VCaP (cell line): ENCODE results near the gene COX6B1.
A peak's percentile ranks its signal among the peaks of the same experiment; 100 is the strongest.

ENCODE experiments used
- H3K27ac ChIP-seq: fragments of 450-650 bp; 2 replicates; pipeline ENCODE4 v1.5.1; 2017
- TF ChIP-seq, protein P1 (sequence below): fragments of 450-650 bp; conservative IDR thresholded peaks from 2 replicates; pipeline ENCODE4 v1.5.1; 2017; ENCODE audit warnings: mild to moderate bottlenecking, moderate library complexity

The COX6B1 gene

DNA sequence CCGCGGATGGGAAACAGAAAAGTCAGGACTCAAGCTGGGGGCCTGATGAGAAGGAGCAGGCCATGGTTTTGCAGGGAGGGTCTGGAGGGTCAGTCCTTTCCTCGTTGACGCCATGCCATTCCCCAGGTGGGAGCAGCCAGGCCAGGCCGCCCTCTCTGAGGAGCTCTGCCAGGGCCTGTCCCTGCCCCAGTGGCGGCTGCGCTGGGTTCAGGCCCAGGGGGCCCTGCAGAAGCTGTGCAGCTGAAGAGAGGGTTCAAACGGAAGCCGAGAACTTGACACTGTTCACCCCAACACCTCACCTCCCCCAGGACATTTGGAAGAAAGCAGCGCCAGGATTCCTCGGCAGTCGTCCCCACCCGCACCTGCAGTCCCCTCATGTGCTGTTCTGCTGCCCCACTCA, 25.4 kb upstream of the COX6B1 start:
- no peak overlapping the region for H3K27ac ChIP-seq
- TF ChIP-seq, protein P1, sequence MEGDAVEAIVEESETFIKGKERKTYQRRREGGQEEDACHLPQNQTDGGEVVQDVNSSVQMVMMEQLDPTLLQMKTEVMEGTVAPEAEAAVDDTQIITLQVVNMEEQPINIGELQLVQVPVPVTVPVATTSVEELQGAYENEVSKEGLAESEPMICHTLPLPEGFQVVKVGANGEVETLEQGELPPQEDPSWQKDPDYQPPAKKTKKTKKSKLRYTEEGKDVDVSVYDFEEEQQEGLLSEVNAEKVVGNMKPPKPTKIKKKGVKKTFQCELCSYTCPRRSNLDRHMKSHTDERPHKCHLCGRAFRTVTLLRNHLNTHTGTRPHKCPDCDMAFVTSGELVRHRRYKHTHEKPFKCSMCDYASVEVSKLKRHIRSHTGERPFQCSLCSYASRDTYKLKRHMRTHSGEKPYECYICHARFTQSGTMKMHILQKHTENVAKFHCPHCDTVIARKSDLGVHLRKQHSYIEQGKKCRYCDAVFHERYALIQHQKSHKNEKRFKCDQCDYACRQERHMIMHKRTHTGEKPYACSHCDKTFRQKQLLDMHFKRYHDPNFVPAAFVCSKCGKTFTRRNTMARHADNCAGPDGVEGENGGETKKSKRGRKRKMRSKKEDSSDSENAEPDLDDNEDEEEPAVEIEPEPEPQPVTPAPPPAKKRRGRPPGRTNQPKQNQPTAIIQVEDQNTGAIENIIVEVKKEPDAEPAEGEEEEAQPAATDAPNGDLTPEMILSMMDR, result no peak

DNA sequence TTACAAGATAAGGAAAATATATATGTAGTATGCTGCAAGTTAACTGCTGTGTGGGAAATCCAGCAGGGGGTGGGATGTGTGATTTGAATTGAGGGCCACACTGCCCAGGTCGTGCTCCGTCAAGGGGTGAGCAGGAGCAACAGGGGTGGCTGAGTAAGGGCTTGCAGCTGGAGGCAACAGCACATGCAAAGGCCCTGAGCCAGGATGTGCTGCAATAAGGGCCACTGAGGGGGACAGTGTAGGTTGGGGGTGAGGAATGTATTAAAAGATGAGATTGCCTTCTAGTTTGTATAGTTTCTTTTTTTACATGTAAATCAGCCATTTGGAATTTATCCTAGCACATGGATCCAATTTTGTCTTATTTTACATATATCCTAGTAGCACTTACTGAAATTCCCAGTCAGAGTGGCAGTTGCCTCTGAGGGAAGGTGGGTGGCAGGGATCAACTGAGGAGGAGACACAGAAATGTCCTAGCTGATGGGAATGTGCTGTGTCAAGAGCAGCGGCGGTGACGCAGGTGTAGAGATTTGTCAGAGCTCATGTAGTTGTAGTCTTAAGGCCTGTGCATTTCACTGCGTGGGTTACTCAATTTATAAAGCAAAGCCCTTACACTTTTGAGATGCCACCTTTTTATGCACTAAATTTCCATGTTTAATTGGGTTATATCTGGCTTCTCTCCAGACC, 24.7 kb upstream of the COX6B1 start:
- H3K27ac ChIP-seq, result no peak overlapping the region

DNA sequence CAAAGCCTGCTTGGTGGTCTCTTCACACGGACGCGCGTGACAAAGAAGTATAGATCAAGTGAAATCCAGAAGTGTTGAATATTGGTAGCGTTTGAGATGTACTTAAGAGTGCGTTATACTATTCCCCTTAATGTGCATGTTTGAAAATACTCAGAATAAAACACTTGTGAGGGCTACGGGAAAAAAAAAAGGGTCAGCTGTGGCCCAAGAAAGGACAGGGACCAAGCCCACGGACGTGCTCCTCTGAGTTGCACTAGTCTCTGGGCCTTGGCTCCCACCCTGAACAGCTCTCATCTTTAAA, 19.9 kb upstream of the COX6B1 start:
- peak overlapping the region; percentile 80 for H3K27ac ChIP-seq
- TF ChIP-seq, protein P1, result no peak

More for the DNA sequence above, 24.7 kb upstream of the COX6B1 start:
- TF ChIP-seq, protein P1, result no peak

DNA sequence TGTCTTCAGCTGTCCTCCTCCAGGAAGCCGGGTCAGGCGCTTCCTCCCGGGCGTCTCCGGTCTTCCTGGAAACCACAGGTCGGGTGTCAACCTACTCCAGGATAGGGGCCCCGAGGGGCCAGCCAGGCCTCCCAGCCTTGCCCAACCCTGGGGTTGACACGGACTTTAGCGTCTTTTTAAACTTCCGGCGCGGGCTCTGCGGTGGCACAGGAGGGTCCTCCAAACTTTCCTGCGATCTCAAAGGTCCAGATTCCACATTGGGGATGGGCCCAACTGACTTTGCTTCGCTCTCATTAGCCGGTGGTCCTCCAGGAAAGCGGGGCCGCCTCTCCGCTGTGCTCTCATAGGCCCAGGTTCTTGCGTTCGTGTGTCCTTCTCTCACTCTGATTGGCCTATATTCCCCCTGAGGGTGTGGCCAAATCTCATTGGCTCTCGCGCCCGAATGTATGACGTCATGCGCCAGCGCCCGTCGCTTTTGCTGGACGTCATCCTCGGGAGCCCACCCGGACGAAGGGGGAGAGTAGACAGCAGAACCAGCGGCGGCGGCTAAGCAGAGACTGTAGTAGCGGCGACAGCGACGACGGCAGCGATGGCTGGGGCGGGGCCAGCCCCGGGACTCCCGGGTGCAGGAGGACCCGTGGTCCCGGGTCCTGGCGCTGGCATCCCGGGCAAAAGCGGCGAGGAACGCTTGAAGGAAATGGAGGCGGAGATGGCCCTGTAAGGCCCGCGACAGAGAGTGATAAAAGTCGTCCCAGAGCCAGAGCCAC, 19.4 kb upstream of the COX6B1 start, which contains the start of gene RBM42:
RBM42 (plus strand) TSS at position 472 of the 767 bp plus-strand sequence; CDS start at position 590, 118 bp downstream.
- TF ChIP-seq, protein P1, result no peak
- peak within 1 kb of the TSS; percentile 80 for H3K27ac ChIP-seq

DNA sequence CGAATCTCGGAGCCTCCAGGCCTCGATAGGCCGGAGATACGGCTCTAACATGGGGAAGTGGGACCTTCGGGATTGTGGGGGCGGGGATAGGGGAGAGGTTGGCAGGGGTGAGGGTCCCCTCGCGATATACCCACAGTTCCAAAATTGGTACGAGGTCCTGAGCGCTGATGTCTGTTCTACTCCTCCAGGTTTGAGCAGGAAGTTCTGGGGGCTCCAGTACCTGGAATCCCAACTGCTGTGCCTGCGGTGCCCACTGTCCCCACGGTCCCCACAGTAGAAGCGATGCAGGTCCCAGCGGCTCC, 18.8 kb upstream of the COX6B1 start:
- peak overlapping the region; percentile 80 for H3K27ac ChIP-seq
- TF ChIP-seq, protein P1, result no peak

DNA sequence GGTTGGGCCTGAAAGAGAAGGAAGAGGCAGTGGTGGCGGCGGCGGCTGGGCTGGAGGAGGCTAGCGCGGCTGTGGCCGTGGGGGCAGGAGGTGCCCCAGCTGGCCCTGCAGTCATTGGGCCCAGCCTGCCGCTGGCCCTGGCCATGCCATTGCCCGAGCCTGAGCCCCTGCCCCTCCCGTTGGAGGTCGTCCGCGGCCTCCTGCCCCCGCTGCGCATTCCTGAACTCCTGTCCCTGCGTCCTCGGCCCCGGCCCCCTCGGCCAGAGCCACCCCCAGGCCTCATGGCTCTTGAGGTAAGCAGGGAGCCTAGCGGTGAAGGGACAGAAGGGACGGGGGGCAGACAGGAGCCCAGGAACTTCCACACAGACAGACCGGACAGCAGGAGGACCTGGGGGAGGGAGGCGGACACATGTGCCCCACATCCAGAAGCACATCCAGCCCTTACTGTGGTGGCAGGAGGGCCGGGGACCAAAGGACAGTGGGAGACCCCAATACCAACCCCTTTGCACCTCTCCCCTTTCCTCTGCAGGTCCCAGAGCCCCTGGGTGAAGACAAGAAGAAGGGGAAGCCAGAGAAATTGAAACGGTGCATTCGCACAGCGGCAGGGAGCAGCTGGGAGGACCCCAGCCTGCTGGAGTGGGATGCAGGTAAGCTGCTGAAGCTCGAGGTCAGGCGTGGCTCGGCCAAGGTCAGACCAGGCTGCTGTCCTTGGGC, 14.2 kb upstream of the COX6B1 start:
- no peak overlapping the region for H3K27ac ChIP-seq
- TF ChIP-seq, protein P1, result no peak

DNA sequence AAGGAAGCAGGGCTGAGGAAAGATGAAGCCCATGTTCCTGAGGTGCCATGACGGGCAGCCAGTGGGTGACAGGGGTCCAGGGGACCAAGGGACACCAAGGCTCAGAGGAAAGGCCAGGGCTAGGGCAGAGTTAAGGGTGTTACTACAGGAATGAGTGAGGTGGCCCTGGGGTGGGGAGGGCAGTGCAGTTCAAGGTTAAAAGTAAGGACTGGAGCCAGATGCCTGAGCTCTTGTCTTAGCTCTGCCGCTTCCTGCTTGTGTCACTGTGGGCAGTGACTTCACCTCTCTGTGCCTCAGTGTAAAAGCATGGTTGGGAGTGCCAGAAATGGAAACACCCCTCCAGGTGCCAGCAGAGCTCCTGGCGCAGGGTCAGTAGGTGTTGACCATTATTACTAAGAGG, 11.5 kb upstream of the COX6B1 start:
- no peak overlapping the region for H3K27ac ChIP-seq
- TF ChIP-seq, protein P1, result no peak
